Stimulated activated naive CD8-positive, alpha-beta T cell treated with anti-CD3 and anti-CD28 coated beads, Interleukin-15, Interleukin-2, amounts not matched to agents 100 U/mL and 50 U/mL, for 24 hours (primary cell): ENCODE measurements around the gene ZC2HC1C.
"Not testable (repeated sequence)": the region's sequence is repeated elsewhere in the genome, so short reads cannot be mapped to it uniquely, and the experiment has no call there.

Source experiments
- ATAC-seq: fragments of 150-1000 bp; cut with Tn5 transposase; one replicate; pipeline ENCODE4 v1.10.0; 2021
- DNase-seq: peaks from one replicate; pipeline ENCODE4 v3.0.0; 2021

Gene ZC2HC1C

GRCh38 chr14:75096959-75097358 is 27.5 kb downstream of the ZC2HC1C start:
- DNase-seq: no peak
- no peak for ATAC-seq

GRCh38 chr14:75098212-75098611 is 28.8 kb downstream of the ZC2HC1C start:
- ATAC-seq (no peak), DNase-seq (no peak)

DNA sequence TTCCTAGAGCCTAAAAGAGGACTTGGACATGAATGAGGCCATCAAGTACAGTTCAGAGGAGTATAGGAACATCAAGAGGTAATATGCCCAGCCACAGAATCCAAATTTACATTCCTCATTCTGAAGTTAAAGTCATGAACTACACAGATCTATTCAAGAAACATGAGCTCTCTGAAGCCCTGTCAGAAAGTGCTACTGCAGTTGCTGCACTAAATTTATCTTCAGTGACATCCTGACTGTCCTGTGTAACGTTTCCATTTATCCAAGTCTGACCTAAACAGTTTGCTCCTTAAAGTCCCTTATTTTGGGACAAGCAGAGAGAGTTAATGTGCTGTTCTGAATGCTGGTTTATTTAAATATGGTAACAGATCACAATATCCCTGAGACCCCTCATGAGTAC is 29.2 kb downstream of the ZC2HC1C start:
- no peak for DNase-seq
- ATAC-seq: no peak

DNA sequence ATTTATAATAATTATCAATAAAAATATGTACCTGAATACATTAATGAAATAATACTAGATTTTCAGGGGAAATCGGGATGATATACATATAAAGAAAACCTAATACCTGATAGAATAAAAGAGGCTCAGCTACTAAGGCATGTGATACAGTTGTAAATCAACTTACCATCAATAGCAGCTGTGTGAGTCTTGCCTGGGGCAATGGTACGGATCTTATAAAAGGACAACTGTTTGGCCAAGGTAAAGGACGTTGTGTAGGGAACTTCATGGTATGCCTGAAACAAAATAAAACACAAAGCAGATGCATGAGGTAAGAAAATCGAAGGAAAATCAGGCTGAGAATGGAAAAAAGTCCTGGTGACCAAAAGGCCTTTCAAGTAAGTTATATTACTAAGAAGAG is 32.0 kb downstream of the ZC2HC1C start:
- ATAC-seq (no peak), DNase-seq (no peak)

DNA sequence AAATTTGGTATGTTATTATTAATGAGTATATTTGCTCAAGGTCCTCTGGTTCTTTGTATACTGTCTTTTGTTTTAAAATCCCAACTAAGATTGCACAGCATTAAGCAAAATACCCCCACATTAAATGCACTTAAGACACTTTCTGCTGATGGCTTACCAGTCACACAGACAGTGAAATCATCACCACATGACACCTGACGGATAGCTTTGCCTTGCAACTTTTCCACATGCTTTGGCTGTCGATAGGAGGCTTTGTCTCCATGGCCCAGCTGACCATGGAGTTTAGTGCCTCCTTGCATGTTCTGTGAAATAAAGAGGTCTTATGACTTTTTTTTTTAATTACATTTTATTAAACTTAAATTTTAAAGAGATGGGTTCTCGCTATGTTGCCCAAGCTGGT is 37.7 kb downstream of the ZC2HC1C start:
- no peak for ATAC-seq
- no peak for DNase-seq

- DNase-seq (no peak), ATAC-seq (no peak)
These were observed 40.4 kb downstream of the ZC2HC1C start for GRCh38 chr14:75109877-75110276.

DNA sequence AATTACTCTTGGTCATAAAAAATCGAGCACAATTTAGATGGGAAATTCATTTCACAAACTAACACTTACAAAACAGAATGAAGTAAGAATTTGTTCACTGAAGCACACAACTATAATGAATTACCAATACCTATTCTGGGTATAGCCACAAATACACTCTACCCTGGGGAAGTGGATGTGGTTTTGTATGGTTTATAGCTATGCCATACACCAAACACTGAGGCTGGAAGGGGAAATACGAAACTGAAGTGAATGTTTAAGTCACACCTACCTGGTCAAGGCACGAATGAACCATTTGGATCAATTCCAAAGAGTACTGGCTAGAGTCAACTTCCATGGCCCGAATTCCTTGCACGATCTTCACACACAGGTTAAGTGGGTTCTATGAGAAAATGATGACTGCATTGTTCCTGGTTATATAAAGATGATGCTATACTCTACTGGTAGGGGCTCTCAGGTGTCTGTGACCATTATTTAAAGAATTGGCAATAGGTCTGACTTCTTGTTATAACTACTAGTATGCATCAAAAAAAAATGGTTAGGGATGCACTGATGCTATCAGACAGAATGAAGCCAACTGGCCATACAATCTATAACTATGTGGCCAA is 44.6 kb downstream of the ZC2HC1C start:
- ATAC-seq: no peak
- DNase-seq: no peak

- ATAC-seq: no peak
- no peak for DNase-seq
These were observed 49.6 kb downstream of the ZC2HC1C start for GRCh38 chr14:75119056-75119455.

GRCh38 chr14:75120541-75121291 is 51.3 kb downstream of the ZC2HC1C start:
- no peak for DNase-seq
- ATAC-seq: no peak

GRCh38 chr14:75121552-75121951 is 52.1 kb downstream of the ZC2HC1C start:
- no peak for ATAC-seq
- DNase-seq: no peak

DNA sequence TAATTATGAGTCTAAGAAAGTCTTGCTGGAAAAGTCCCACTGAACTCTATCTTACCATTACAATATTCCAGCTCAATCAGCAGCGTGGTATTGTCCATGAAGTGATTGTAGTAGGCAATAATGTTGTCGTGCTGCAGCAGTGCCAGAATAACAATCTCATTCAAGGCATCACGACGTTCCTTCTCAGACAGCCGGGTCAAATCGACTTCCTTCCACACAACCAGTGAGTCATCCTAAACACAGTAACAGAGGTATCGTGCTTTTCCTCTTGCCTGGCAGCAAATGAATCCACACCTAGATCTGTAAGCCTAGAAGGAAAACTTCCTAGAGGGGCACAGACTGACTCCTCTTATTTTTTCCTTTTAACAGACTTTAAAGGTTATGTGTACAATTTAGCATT is 54.5 kb downstream of the ZC2HC1C start:
- ATAC-seq (peak; percentile 32), DNase-seq (peak; percentile 16)

- ATAC-seq: no peak
These were observed 56.2 kb downstream of the ZC2HC1C start for GRCh38 chr14:75125617-75126016.

DNA sequence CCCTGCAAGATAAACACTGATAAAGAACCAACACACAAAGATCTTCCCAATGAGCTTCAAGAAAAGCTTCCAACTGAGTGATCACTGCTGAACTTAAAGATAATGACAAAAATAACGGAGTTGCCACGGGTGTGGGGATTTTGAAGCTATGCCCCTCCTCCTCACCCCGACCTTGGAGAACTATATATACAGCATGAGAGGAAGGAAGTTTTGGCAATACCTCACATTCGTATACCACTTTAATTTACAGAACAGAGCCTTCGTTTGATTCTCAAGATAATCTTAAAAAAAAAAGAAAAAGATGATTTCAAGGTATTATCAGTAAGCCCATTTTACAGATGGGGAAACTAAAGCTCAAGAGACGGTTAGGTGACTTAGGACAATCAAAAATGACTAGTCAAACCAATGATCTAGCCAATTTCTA is 56.7 kb downstream of the ZC2HC1C start:
- no peak for ATAC-seq

More at GRCh38 chr14:75125617-75126016, 56.2 kb downstream of the ZC2HC1C start:
- DNase-seq: no peak

GRCh38 chr14:75126679-75127473 is 57.4 kb downstream of the ZC2HC1C start, which contains the start of gene NEK9:
NEK9 (minus strand) TSS chr14:75127048; CDS start chr14:75126921, 127 bp downstream.
- peak; percentile 91 for DNase-seq
- peak; percentile 95 for ATAC-seq

More for the DNA sequence above, 56.7 kb downstream of the ZC2HC1C start:
- no peak for DNase-seq

- ATAC-seq, DNase-seq: not testable (repeated sequence)
These were observed 58.0 kb downstream of the ZC2HC1C start for GRCh38 chr14:75127474-75127820.

GRCh38 chr14:75127903-75128595 is 58.6 kb downstream of the ZC2HC1C start:
- no peak for DNase-seq
- no peak for ATAC-seq

GRCh38 chr14:75128596-75128990 is 59.2 kb downstream of the ZC2HC1C start:
- no peak for DNase-seq
- ATAC-seq: no peak
